ENCODE data around the gene SUPT20H. TPM values are rescaled to one million over a fixed set of nuclear protein-coding genes. Genes with fewer than 3 reads are reported as not detected.
A peak's percentile ranks its signal among the peaks of the same experiment; 100 is the strongest.

Gene SUPT20H
- total and polyA plus RNA-seq, 10 of the 15 experiments (the other 5 are each of a cell fraction or from before 2014, with no cell fraction given): 12.3 to 69.8 (median 47.5) TPM

DNA sequence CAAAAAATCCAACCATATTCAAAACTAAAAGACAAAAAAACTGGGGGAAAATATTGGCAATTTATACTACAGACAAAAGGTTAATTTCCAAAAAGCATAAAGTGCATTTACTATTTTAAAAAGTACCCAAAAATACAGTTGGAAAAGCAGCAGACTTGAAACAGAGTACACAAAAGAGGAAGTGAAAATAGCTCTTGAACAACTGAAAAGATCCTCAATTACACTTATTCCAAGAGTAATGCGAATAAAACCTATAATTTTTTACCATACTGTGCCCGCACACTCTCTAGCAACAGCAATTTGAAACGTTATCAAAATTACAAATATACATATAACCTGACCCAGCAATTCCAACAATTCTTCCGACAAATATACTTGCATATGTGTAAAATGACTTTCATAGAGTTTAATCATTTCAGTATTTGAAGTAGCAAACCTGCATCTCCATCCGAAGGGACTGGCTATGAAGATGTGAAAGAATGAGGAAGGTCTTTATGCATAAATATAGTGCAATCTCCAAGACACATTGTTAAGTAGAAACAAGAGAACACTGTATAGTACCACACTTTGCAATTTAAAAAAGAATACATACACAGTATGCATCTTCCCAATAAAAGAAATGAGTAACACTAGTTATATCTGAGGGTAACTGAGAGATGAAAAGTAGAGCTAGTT is 85.7 kb downstream of the SUPT20H start (continued):
- TF ChIP-seq, protein P1, sequence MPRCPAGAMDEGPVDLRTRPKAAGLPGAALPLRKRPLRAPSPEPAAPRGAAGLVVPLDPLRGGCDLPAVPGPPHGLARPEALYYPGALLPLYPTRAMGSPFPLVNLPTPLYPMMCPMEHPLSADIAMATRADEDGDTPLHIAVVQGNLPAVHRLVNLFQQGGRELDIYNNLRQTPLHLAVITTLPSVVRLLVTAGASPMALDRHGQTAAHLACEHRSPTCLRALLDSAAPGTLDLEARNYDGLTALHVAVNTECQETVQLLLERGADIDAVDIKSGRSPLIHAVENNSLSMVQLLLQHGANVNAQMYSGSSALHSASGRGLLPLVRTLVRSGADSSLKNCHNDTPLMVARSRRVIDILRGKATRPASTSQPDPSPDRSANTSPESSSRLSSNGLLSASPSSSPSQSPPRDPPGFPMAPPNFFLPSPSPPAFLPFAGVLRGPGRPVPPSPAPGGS (IDR thresholded peaks at IDR 0.05; ENCODE audit: borderline replicate concordance, insufficient read depth, low read depth, low read length, poor library complexity, severe bottlenecking): no peak
- TF ChIP-seq RBBP5 (conservative IDR thresholded peaks at IDR 0.05) (no peak), MEF2B (IDR thresholded peaks at IDR 0.05; ENCODE audit: partially characterized antibody, poor library complexity, severe bottlenecking) (no peak), POLR2AphosphoS2 (IDR thresholded peaks at IDR 0.05; ENCODE audit: low read depth, low read length) (no peak), EP300 (IDR thresholded peaks at IDR 0.05; ENCODE audit: borderline replicate concordance in 1 of 2, control insufficient read depth in 1 of 2, low read depth in 2 of 2, low read length in 2 of 2) (no peak), SRF (IDR thresholded peaks at IDR 0.05; ENCODE audit: low read depth in 2 of 2, low read length in 2 of 2) (no peak), EZH2 (IDR thresholded peaks at IDR 0.05; ENCODE audit: borderline replicate concordance, control insufficient read depth, low read depth, low read length) (no peak), SPI1 (IDR thresholded peaks at IDR 0.05; ENCODE audit: borderline replicate concordance, insufficient read depth, low read depth, low read length) (peak; percentile 98), CHD2 (IDR thresholded peaks at IDR 0.05; ENCODE audit: borderline replicate concordance, low read depth, low read length) (no peak), ZNF207 (IDR thresholded peaks at IDR 0.05; ENCODE audit: borderline replicate concordance) (no peak), SUZ12 (IDR thresholded peaks at IDR 0.05; ENCODE audit: unreplicated experiment) (no peak), MTA2 (IDR thresholded peaks at IDR 0.05; ENCODE audit: low read depth) (0 out of 2 replicates have a peak, but pooled peaks have one; percentile 48), BCL11A (IDR thresholded peaks at IDR 0.05; ENCODE audit: low read depth, low read length) (no peak), RFX5 (IDR thresholded peaks at IDR 0.05; ENCODE audit: low read depth, low read length) (no peak), NFIC (IDR thresholded peaks at IDR 0.05; ENCODE audit: low read depth, low read length) (0 out of 2 replicates have a peak, but pooled peaks have one; percentile 18), RCOR1 (conservative IDR thresholded peaks at IDR 0.05; ENCODE audit: low read depth, low read length) (no peak), CREB1 (IDR thresholded peaks at IDR 0.05; ENCODE audit: low read depth) (no peak), NFXL1 (IDR thresholded peaks at IDR 0.05; ENCODE audit: borderline replicate concordance) (no peak), TBL1XR1 (IDR thresholded peaks at IDR 0.05; ENCODE audit: low read depth, low read length) (no peak), RAD51 (IDR thresholded peaks at IDR 0.05) (no peak), ATF7 (IDR thresholded peaks at IDR 0.05; ENCODE audit: low read depth) (no peak), RELA (IDR thresholded peaks at IDR 0.05; ENCODE audit: borderline replicate concordance, partially characterized antibody) (no peak)
- TF ChIP-seq, protein P2, sequence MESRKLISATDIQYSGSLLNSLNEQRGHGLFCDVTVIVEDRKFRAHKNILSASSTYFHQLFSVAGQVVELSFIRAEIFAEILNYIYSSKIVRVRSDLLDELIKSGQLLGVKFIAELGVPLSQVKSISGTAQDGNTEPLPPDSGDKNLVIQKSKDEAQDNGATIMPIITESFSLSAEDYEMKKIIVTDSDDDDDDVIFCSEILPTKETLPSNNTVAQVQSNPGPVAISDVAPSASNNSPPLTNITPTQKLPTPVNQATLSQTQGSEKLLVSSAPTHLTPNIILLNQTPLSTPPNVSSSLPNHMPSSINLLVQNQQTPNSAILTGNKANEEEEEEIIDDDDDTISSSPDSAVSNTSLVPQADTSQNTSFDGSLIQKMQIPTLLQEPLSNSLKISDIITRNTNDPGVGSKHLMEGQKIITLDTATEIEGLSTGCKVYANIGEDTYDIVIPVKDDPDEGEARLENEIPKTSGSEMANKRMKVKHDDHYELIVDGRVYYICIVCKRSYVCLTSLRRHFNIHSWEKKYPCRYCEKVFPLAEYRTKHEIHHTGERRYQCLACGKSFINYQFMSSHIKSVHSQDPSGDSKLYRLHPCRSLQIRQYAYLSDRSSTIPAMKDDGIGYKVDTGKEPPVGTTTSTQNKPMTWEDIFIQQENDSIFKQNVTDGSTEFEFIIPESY (IDR thresholded peaks at IDR 0.05): no peak

Measured in GM12878 (cell line).